ENCODE results near the gene KRI1. TPM values are rescaled to one million over a fixed set of nuclear protein-coding genes. Genes with fewer than 3 reads are reported as not detected.
"Not testable (repeated sequence)": the region's sequence is repeated elsewhere in the genome, so short reads cannot be mapped to it uniquely, and the experiment has no call there.

Gene KRI1
- total RNA-seq, 1 donor from 2014 or later, result 21.6 TPM

DNA sequence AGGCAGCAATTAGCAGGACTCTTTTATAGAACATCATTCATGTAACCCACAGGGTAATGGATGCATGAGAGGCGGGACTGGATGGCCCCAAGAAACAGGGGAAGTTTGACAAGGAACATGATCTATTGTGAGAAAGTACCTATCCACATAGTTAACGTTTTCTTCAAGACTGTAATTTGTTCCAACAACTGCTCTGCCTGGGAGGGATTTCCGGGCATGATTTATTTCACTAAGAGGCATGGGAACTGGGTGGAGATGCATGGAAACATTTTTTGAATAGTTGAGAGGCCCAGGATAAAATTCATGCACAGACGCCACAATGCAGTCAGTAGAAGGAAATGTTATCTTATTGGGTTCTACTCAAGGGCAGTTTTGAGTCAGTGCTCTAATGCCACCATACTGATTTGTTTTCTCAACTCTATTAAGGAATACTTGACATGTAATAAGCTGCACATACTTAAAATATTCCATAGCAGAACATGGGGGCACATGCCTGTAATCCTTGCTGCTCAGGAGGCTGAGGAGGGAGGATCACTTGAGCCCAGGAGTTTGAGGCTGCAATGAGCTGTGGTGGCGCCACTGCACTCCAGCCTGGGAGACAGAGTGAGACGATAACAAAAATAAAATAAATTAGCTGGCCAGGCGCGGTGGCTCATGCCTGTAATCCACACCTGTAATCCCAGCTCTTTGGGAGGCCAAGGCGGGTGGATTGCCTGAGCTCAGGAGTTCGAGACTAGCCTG, 32.0 kb downstream of the KRI1 start:
- intact Hi-C loops (cut with DNase I), result no loop called here
- Histone ChIP-seq H3K27ac (no peak overlapping the region), H3K27me3 (no peaks in the 10 kb centered on the region), H3K9me3 (no peaks in the 10 kb centered on the region), H3K4me3 (no peak overlapping the region), H3K4me1 (peaks cover 5% of the 10 kb centered on the region), H3K36me3 (no peaks in the 10 kb centered on the region)
- peak in 1 of 2 donors; percentile 84 for TF ChIP-seq POLR2AphosphoS5 (IDR thresholded peaks at IDR 0.05; ENCODE audit: insufficient read depth in 1 of 2, low read depth in 1 of 2)
- no peak for TF ChIP-seq CTCF (IDR thresholded peaks at IDR 0.05)
- no peak for DNase-seq (ENCODE audit: extremely low spot score in 2 of 2)

GRCh38 chr19:10532457-10532856, 33.4 kb downstream of the KRI1 start:
- Histone ChIP-seq H3K27ac (no peak overlapping the region), H3K9me3 (no peaks in the 10 kb centered on the region), H3K27me3 (no peaks in the 10 kb centered on the region), H3K36me3 (no peaks in the 10 kb centered on the region), H3K4me1 (peaks cover 5% of the 10 kb centered on the region), H3K4me3 (no peak overlapping the region)
- no peak for DNase-seq (ENCODE audit: extremely low spot score in 2 of 2)
- intact Hi-C loops (cut with DNase I), result no loop called here
- TF ChIP-seq CTCF (IDR thresholded peaks at IDR 0.05) (no peak), POLR2AphosphoS5 (IDR thresholded peaks at IDR 0.05; ENCODE audit: insufficient read depth in 1 of 2, low read depth in 1 of 2) (no peak), POLR2A (IDR thresholded peaks at IDR 0.05) (no peak)

DNA sequence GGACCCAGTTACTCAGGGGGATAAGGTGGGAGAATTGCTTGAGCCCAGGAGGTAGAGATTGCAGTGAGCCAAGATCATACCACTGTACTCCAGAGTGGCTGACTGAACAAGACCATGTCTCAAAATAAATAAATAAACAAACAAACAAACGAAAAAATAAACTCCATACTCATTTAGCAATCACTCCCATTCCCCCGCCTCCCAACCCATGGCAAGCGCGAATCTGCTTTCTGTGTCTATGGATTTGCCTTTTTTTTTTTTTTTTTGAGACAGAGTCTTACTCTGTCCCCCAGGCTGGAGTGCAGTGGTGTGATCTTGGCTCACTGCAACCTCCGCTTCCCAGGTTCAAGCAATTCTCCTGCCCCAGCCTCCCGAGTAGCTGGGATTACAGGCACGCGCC, 38.9 kb downstream of the KRI1 start:
- H3K4me3 ChIP-seq; H3K36me3 ChIP-seq; intact Hi-C loops (cut with DNase I); DNase-seq (ENCODE audit: extremely low spot score in 2 of 2); H3K27ac ChIP-seq; H3K4me1 ChIP-seq; H3K27me3 ChIP-seq; H3K9me3 ChIP-seq: not testable (repeated sequence)

DNA sequence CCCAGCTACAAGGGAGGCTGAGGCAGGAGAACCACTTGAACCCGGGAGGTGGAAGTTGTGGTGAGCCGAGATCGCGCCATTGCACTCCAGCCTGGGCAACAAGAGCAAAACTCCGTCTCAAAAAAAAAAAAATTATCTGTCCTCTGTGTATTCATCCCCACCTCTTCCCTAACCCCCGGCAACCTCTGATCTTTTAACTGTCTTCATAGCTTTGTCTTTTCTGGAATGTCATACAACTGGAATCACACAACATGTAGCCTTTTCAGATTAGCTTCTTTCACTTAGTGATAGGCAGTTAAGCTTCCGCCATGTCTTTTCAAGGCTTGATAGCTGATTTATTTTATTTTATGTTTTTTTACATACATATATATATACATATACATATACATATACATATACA, 40.2 kb downstream of the KRI1 start:
- H3K9me3 ChIP-seq, result no peaks in the 10 kb centered on the region
- intact Hi-C loops (cut with DNase I), result no loop called here
- H3K4me3 ChIP-seq, result no peak overlapping the region
- no peaks in the 10 kb centered on the region for H3K36me3 ChIP-seq
- peaks cover 7% of the 10 kb centered on the region for H3K4me1 ChIP-seq
- no peaks in the 10 kb centered on the region for H3K27me3 ChIP-seq
- TF ChIP-seq CTCF (IDR thresholded peaks at IDR 0.05) (no peak), POLR2A (IDR thresholded peaks at IDR 0.05) (no peak), POLR2AphosphoS5 (IDR thresholded peaks at IDR 0.05; ENCODE audit: insufficient read depth in 1 of 2, low read depth in 1 of 2) (no peak)
- no peak for DNase-seq (ENCODE audit: extremely low spot score in 2 of 2)
- H3K27ac ChIP-seq, result no peak overlapping the region

- H3K4me1 ChIP-seq, result peaks cover 19% of the 10 kb centered on the region
- no peak overlapping the region for H3K27ac ChIP-seq
These were observed 42.6 kb downstream of the KRI1 start for GRCh38 chr19:10523135-10523636.

More at GRCh38 chr19:10523135-10523636, 42.6 kb downstream of the KRI1 start:
- Histone ChIP-seq H3K4me3 (no peak overlapping the region), H3K9me3 (no peaks in the 10 kb centered on the region), H3K27me3 (no peaks in the 10 kb centered on the region), H3K36me3 (no peaks in the 10 kb centered on the region)
- no peak for DNase-seq (ENCODE audit: extremely low spot score in 2 of 2)
- TF ChIP-seq POLR2AphosphoS5 (IDR thresholded peaks at IDR 0.05; ENCODE audit: insufficient read depth in 1 of 2, low read depth in 1 of 2) (no peak), CTCF (IDR thresholded peaks at IDR 0.05) (no peak)
- intact Hi-C loops (cut with DNase I), result no loop called here
